Liver (tissue), 9 donors: ENCODE measurements around the gene GLRA3. TPM values are rescaled to one million over a fixed set of nuclear protein-coding genes. Genes with fewer than 3 reads are reported as not detected.

Source experiments
- DNase-seq: peaks from one replicate; pipeline ENCODE4 v3.0.0-alpha.2; 2017; ENCODE audit warnings: low spot score
- H3K27ac ChIP-seq, 2 donors: one replicate each; pipeline ENCODE4 v1.7.0; 2013; ENCODE audit warnings: inconsistent platforms in 2 of 2, low read length in 2 of 2, control low read depth in 1 of 2, low read depth in 1 of 2, mild to moderate bottlenecking in 1 of 2
- H3K27me3 ChIP-seq, 4 donors: one replicate each; pipeline versions ENCODE4 v1.6.1 to v1.7.0; 2013; ENCODE audit warnings: low read length in 3 of 4, inconsistent platforms in 1 of 4, mild to moderate bottlenecking in 1 of 4, moderate library complexity in 1 of 4; ENCODE audit not compliant: control insufficient read depth in 4 of 4, insufficient read depth in 4 of 4
- H3K36me3 ChIP-seq, 4 donors: one replicate each; pipeline versions ENCODE4 v1.6.1 to v1.7.0; 2013; ENCODE audit warnings: low read length in 3 of 4, mild to moderate bottlenecking in 3 of 4, low read depth in 1 of 4, moderate library complexity in 1 of 4; ENCODE audit not compliant: control insufficient read depth in 4 of 4, insufficient read depth in 3 of 4
- H3K4me1 ChIP-seq, 4 donors: one replicate each; pipeline versions ENCODE4 v1.6.1 to v1.7.0; 2013; ENCODE audit warnings: low read length in 3 of 4, mild to moderate bottlenecking in 3 of 4, moderate library complexity in 1 of 4; ENCODE audit not compliant: control insufficient read depth in 4 of 4, insufficient read depth in 4 of 4
- H3K4me3 ChIP-seq, 3 donors: one replicate each; pipeline versions ENCODE4 v1.6.1 to v1.7.0; 2013; ENCODE audit warnings: low read length in 3 of 3, control low read depth in 1 of 3, low read depth in 1 of 3, mild to moderate bottlenecking in 1 of 3
- H3K9ac ChIP-seq, 2 donors: one replicate each; pipeline ENCODE4 v1.7.0; 2013; ENCODE audit warnings: low read length in 2 of 2, mild to moderate bottlenecking in 2 of 2, moderate library complexity in 2 of 2, control low read depth in 1 of 2, low read depth in 1 of 2
- H3K9me3 ChIP-seq, 4 donors: one replicate each; pipeline versions ENCODE4 v1.6.1 to v1.7.0; 2013; ENCODE audit warnings: low read length in 3 of 4; ENCODE audit not compliant: control insufficient read depth in 4 of 4
- EGR1 ChIP-seq, 2 donors: IDR thresholded peaks; 2 replicates each; pipeline ENCODE4 v1.6.1; 2016 to 2018; ENCODE audit warnings: antibody characterized with exemption in 2 of 2, low read depth in 2 of 2
- FOXA1 ChIP-seq: IDR thresholded peaks from 2 replicates; pipeline ENCODE4 v1.6.1; 2016; ENCODE audit warnings: antibody characterized with exemption
- FOXA2 ChIP-seq: IDR thresholded peaks from 2 replicates; pipeline ENCODE4 v1.6.1; 2016; ENCODE audit warnings: antibody characterized with exemption
- GABPA ChIP-seq, 2 donors: IDR thresholded peaks in 1 of 2; conservative IDR thresholded peaks in 1 of 2; 2 replicates each; pipeline ENCODE4 v1.6.1; 2016; ENCODE audit warnings: antibody characterized with exemption in 2 of 2, mild to moderate bottlenecking in 1 of 2, moderate library complexity in 1 of 2
- HNF4A ChIP-seq, 2 donors: conservative IDR thresholded peaks; 2 replicates each; pipeline ENCODE4 v1.6.1; 2016; ENCODE audit warnings: antibody characterized with exemption in 2 of 2, mild to moderate bottlenecking in 2 of 2
- HNF4G ChIP-seq: IDR thresholded peaks from 2 replicates; pipeline ENCODE4 v1.6.1; 2016; ENCODE audit warnings: antibody characterized with exemption
- JUND ChIP-seq, 2 donors: IDR thresholded peaks; 2 replicates each; pipeline ENCODE4 v1.6.1; 2016; ENCODE audit warnings: antibody characterized with exemption in 2 of 2
- NR2F2 ChIP-seq: IDR thresholded peaks from 2 replicates; pipeline ENCODE4 v1.6.1; 2016; ENCODE audit warnings: antibody characterized with exemption
- RAD21 ChIP-seq, 2 donors: IDR thresholded peaks; 2 replicates each; pipeline ENCODE4 v1.6.1; 2016; ENCODE audit warnings: antibody characterized with exemption in 2 of 2, mild to moderate bottlenecking in 2 of 2
- RXRA ChIP-seq, 2 donors: IDR thresholded peaks; 2 replicates each; pipeline ENCODE4 v1.6.1; 2017 to 2018; ENCODE audit warnings: antibody characterized with exemption in 2 of 2, mild to moderate bottlenecking in 1 of 2
- SP1 ChIP-seq: IDR thresholded peaks from 2 replicates; pipeline ENCODE4 v1.6.1; 2018; ENCODE audit warnings: antibody characterized with exemption, mild to moderate bottlenecking
- TAF1 ChIP-seq: conservative IDR thresholded peaks from 2 replicates; pipeline ENCODE4 v1.6.1; 2016; ENCODE audit warnings: antibody characterized with exemption, mild to moderate bottlenecking
- YY1 ChIP-seq: IDR thresholded peaks from 2 replicates; pipeline ENCODE4 v1.6.1; 2016; ENCODE audit warnings: antibody characterized with exemption, mild to moderate bottlenecking
- WGBS: extraction: QIAGEN DNeasy Blood & Tissue Kit; methylation state at CpG from one replicate; pipeline ENCODE4 v1.1.7; 2013; 5-methylcytosine and 5-hydroxymethylcytosine counted together
- polyA plus RNA-seq, 2 donors: library from polyadenylated mRNA; stranded (reverse) in 1 of 2; unstranded in 1 of 2; fragments of 200-250 nt in 1 of 2; fragments of >200 nt in 1 of 2; fragmentation: Nextera tagmentation in 1 of 2; extraction: Ambion mirVana in 1 of 2; gene quantifications; one replicate each; pipeline versions ENCODE4 v1.2.1 to v1.2.3, GENCODE V29; 2013 to 2015
- total RNA-seq, 2 donors: library from RNA; depleted of rRNA; stranded (reverse); fragments of >200 nt; gene quantifications; one replicate each; pipeline ENCODE4 v1.2.3, GENCODE V29; 2014
- TF ChIP-seq, protein P1 (sequence below): IDR thresholded peaks from 2 replicates; pipeline ENCODE4 v1.6.1; 2016; ENCODE audit warnings: antibody characterized with exemption, mild to moderate bottlenecking
- TF ChIP-seq, protein P2 (sequence below): IDR thresholded peaks from 2 replicates; pipeline ENCODE4 v1.6.1; 2016; ENCODE audit warnings: antibody characterized with exemption
- TF ChIP-seq, protein P3 (sequence below): IDR thresholded peaks from 2 replicates; pipeline ENCODE4 v1.6.1; 2016; ENCODE audit warnings: antibody characterized with exemption
- TF ChIP-seq, protein P4 (sequence below): IDR thresholded peaks from 2 replicates; pipeline ENCODE4 v1.6.1; 2016; ENCODE audit warnings: antibody characterized with exemption
- TF ChIP-seq, protein P5 (sequence below): fragments of 150-350 bp; IDR thresholded peaks from 2 replicates; pipeline ENCODE4 v1.5.1; 2017; ENCODE audit warnings: improper control_type of control experiment, low read depth, low read length; ENCODE audit not compliant: missing input control
- donor health status: healthy.
- donor health status: healthy.
- donor health status: healthy.
- donor health status: healthy.
- donor health status: healthy.

GLRA3 gene
- total and polyA plus RNA-seq, 4 donors, result not detected

DNA sequence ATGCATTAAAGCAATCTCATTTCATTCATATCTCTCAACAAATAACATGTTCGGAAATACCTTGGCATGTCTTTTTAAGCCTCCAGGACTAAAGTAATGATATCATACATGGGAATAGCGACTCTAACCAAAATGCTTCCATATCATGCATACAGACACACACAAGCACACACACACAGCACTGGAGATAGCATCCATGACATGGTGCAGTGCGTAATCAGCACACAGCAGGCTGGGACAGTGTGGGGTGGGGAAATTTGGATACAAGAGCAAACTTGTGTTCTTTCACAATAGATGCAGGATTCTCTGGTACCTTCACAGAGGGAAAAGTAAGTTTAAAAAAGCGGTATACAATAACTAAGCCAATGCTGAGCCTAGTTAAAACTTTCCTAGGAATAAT is 174.4 kb downstream of the GLRA3 start:
- no peak for TF ChIP-seq NR2F2
- TF ChIP-seq, protein P1, sequence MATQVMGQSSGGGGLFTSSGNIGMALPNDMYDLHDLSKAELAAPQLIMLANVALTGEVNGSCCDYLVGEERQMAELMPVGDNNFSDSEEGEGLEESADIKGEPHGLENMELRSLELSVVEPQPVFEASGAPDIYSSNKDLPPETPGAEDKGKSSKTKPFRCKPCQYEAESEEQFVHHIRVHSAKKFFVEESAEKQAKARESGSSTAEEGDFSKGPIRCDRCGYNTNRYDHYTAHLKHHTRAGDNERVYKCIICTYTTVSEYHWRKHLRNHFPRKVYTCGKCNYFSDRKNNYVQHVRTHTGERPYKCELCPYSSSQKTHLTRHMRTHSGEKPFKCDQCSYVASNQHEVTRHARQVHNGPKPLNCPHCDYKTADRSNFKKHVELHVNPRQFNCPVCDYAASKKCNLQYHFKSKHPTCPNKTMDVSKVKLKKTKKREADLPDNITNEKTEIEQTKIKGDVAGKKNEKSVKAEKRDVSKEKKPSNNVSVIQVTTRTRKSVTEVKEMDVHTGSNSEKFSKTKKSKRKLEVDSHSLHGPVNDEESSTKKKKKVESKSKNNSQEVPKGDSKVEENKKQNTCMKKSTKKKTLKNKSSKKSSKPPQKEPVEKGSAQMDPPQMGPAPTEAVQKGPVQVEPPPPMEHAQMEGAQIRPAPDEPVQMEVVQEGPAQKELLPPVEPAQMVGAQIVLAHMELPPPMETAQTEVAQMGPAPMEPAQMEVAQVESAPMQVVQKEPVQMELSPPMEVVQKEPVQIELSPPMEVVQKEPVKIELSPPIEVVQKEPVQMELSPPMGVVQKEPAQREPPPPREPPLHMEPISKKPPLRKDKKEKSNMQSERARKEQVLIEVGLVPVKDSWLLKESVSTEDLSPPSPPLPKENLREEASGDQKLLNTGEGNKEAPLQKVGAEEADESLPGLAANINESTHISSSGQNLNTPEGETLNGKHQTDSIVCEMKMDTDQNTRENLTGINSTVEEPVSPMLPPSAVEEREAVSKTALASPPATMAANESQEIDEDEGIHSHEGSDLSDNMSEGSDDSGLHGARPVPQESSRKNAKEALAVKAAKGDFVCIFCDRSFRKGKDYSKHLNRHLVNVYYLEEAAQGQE, result no peak
- TF ChIP-seq GABPA (IDR thresholded peaks at IDR 0.05 in 1 of 2, conservative IDR thresholded peaks at IDR 0.05 in 1 of 2), result no peak
- TF ChIP-seq JUND (IDR thresholded peaks at IDR 0.05), result no peak
- TF ChIP-seq FOXA2, result no peak
- no peak for TF ChIP-seq FOXA1
- no peak for TF ChIP-seq YY1
- TF ChIP-seq, protein P2, sequence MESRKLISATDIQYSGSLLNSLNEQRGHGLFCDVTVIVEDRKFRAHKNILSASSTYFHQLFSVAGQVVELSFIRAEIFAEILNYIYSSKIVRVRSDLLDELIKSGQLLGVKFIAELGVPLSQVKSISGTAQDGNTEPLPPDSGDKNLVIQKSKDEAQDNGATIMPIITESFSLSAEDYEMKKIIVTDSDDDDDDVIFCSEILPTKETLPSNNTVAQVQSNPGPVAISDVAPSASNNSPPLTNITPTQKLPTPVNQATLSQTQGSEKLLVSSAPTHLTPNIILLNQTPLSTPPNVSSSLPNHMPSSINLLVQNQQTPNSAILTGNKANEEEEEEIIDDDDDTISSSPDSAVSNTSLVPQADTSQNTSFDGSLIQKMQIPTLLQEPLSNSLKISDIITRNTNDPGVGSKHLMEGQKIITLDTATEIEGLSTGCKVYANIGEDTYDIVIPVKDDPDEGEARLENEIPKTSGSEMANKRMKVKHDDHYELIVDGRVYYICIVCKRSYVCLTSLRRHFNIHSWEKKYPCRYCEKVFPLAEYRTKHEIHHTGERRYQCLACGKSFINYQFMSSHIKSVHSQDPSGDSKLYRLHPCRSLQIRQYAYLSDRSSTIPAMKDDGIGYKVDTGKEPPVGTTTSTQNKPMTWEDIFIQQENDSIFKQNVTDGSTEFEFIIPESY, result no peak
- TF ChIP-seq, protein P3, sequence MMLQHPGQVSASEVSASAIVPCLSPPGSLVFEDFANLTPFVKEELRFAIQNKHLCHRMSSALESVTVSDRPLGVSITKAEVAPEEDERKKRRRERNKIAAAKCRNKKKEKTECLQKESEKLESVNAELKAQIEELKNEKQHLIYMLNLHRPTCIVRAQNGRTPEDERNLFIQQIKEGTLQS, result no peak
- no peak for TF ChIP-seq TAF1
- TF ChIP-seq RAD21 (IDR thresholded peaks at IDR 0.05), result no peak
- TF ChIP-seq, protein P4, sequence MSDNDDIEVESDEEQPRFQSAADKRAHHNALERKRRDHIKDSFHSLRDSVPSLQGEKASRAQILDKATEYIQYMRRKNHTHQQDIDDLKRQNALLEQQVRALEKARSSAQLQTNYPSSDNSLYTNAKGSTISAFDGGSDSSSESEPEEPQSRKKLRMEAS, result no peak
- TF ChIP-seq, protein P5, sequence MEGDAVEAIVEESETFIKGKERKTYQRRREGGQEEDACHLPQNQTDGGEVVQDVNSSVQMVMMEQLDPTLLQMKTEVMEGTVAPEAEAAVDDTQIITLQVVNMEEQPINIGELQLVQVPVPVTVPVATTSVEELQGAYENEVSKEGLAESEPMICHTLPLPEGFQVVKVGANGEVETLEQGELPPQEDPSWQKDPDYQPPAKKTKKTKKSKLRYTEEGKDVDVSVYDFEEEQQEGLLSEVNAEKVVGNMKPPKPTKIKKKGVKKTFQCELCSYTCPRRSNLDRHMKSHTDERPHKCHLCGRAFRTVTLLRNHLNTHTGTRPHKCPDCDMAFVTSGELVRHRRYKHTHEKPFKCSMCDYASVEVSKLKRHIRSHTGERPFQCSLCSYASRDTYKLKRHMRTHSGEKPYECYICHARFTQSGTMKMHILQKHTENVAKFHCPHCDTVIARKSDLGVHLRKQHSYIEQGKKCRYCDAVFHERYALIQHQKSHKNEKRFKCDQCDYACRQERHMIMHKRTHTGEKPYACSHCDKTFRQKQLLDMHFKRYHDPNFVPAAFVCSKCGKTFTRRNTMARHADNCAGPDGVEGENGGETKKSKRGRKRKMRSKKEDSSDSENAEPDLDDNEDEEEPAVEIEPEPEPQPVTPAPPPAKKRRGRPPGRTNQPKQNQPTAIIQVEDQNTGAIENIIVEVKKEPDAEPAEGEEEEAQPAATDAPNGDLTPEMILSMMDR, result no peak
- no peak for TF ChIP-seq HNF4G
- TF ChIP-seq EGR1 (IDR thresholded peaks at IDR 0.05; ENCODE audit: low read depth in 2 of 2), result no peak
- no peak for TF ChIP-seq RXRA (IDR thresholded peaks at IDR 0.05)
- TF ChIP-seq SP1, result no peak
- no peak for TF ChIP-seq HNF4A (conservative IDR thresholded peaks at IDR 0.05)
- no peak overlapping the region for H3K9ac ChIP-seq
- H3K36me3 ChIP-seq, result no peaks in the 10 kb centered on the region
- H3K9me3 ChIP-seq, result no peaks in the 10 kb centered on the region
- H3K4me3 ChIP-seq, result no peak overlapping the region
- no peak overlapping the region for H3K27ac ChIP-seq
- WGBS, result 72% methylated on average over 4 of the region's 4 CpGs
- no peaks in the 10 kb centered on the region for H3K4me1 ChIP-seq
- H3K27me3 ChIP-seq, result no peaks in the 10 kb centered on the region
- peak; percentile 54 for DNase-seq
